ENCODE measurements around the gene GPD1.
A peak's percentile ranks its signal among the peaks of the same experiment; 100 is the strongest.

GPD1 gene

DNA sequence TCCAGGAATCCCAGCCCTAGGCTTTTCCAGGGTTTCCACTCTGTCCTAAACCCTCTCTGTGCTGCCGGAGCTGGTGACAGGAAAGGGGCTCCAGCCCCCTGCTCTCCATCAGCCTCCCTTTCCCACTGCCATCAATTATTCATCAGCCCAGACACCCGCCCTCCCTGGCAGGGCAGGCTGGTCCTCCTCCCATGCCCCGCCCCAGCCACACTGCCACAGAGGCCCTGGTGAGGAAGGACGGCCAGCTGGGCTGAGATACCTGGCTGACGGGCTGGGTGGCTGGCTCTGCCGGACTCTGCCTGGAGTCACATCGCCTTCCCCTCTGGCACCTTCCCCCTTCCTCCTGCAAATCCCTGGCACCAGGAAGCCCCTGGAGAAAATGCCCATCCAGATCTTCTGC lies 30.6 kb upstream of the GPD1 start:
- no peak overlapping the region for H3K4me3 ChIP-seq (ENCODE audit: low read depth, low read length)

DNA sequence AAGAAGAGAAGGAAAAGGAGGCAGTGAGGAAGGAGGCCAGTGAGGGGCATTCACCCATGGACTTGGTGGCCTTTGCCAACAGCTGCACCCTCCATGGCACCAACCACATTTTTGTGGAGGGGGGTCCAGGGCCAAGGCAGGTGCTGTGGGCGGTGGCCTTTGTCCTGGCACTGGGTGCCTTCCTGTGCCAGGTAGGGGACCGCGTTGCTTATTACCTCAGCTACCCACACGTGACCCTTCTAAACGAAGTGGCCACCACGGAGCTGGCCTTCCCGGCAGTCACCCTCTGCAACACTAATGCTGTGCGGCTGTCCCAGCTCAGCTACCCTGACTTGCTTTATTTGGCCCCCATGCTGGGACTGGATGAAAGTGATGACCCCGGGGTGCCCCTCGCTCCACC lies 30.1 kb upstream of the GPD1 start:
- H3K4me3 ChIP-seq (ENCODE audit: low read depth, low read length), result no peak overlapping the region

DNA sequence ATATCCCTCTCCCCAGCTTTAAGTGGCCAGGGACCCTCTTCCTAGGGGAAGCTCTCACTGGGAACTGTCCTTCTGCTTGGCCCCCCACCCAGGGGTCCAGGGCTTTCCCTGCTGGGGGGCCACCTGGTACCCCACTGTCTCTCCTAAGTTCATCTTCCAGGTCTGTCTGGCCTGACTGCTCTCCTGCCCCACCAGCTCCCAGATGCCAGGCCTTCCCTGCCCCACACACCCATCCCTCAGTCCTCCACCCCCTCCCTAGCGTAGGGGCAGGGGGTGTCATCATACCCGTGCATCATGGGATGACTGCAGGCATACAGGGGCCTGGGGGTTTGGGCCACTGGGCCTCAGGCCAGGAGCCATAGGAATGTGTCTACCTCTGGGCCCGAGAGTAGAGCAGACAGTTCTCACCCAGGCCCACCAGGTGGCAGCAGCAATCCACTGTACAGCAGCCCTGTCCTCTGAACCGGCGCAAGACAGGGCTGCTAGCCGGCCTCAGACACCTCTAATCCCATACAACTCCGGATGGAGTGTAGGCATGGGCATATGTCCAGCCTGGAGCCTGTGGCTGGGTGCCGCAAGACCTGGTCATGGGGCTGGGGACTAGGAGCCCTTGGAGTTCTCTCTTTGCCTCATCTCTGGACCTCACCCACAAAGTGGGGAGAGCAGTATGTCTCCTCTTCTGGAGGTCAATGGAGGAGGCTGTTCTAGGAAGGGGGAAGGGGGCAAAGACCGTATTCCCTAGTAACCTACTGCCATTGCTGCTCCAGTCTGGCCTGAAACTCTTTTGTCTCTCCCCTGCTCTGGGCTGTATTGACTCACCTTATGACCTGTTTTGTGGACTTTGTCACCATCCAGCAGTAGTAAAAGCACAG lies 28.6 kb upstream of the GPD1 start:
- H3K4me3 ChIP-seq (ENCODE audit: low read depth, low read length), result no peak overlapping the region

DNA sequence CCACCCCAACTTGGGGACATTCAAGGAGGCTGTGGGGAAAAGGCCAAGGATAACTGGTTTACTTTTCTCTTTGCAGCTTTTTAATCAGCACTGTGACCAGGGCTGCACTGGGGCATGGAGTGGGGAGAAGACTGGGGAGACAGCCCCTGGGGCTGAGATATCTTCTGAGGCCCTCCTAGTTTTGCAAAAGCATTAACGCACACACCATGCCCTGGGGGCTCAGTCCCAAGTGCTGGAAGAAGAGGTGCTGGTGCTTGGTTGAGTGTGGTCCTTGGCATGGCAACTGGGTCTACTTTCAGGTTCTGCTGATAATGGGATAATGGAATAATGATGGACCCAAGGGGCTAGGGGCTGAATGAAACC lies 28.0 kb upstream of the GPD1 start:
- H3K4me3 ChIP-seq (ENCODE audit: low read depth, low read length), result no peak overlapping the region

DNA sequence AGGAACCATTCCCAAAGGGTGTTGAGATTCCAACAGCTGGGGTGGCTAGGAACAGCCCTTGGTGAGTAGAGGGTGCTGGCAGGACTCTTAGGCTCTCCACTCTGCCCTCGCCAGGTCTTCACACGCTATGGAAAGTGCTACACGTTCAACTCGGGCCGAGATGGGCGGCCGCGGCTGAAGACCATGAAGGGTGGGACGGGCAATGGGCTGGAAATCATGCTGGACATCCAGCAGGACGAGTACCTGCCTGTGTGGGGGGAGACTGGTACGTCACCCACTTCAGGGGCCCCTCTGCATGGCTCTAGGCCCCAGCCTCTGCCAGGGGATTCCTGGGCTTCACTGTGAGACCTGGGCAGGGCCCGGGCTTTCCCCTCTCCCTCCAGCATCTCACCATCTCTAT lies 26.7 kb upstream of the GPD1 start:
- no peak overlapping the region for H3K4me3 ChIP-seq (ENCODE audit: low read depth, low read length)

DNA sequence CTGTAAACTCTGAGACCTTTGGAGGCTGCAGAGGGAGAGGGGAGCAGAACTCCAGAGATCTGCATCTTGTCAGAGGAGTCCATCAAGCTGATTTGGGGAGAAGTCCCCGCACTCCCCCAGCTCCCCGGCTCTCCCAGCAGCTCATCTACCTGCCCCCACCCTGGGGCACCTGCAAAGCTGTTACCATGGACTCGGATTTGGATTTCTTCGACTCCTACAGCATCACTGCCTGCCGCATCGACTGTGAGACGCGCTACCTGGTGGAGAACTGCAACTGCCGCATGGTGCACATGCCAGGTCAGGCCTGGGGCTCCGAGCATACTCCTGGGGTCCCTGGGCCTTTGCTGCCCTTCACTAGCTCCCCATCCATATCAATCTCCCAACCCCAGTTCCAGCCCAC lies 25.5 kb upstream of the GPD1 start:
- H3K4me3 ChIP-seq (ENCODE audit: low read depth, low read length), result no peak overlapping the region

DNA sequence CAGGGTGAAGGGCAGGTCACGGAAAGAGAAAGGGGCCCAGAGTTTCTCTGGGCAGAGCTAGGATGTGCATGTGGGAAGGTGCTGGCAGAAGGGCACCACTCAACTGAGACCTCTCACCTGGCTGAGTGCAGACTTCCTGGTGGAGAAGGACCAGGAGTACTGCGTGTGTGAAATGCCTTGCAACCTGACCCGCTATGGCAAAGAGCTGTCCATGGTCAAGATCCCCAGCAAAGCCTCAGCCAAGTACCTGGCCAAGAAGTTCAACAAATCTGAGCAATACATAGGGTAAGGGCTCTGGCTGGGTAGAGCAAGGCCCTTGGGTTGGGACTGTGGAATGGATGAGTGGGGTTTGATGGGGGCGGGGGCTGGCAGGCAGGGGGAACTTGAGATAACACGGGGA lies 24.0 kb upstream of the GPD1 start:
- no peak overlapping the region for H3K4me3 ChIP-seq (ENCODE audit: low read depth, low read length)

DNA sequence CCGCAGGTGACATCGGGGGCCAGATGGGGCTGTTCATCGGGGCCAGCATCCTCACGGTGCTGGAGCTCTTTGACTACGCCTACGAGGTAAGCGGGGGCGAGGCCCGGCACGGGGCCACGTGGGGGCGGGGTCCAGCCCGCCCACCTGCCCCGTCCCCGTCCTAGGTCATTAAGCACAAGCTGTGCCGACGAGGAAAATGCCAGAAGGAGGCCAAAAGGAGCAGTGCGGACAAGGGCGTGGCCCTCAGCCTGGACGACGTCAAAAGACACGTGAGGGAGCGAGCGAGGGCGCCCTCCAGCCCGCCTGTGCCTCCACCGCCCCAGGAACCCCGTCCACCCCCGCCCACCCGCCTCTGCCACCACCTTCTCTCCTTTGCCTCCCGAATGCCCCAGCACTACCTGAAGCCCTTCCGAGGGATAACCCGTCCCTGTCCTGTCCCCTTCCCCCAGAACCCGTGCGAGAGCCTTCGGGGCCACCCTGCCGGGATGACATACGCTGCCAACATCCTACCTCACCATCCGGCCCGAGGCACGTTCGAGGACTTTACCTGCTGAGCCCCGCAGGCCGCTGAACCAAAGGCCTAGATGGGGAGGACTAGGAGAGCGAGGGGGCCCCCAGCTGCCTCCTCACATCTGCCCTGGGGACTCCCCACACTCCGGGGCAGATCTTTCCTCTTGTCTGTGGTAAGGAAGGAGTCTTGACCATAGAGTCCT lies 22.6 kb upstream of the GPD1 start:
- no peak overlapping the region for H3K4me3 ChIP-seq (ENCODE audit: low read depth, low read length)

DNA sequence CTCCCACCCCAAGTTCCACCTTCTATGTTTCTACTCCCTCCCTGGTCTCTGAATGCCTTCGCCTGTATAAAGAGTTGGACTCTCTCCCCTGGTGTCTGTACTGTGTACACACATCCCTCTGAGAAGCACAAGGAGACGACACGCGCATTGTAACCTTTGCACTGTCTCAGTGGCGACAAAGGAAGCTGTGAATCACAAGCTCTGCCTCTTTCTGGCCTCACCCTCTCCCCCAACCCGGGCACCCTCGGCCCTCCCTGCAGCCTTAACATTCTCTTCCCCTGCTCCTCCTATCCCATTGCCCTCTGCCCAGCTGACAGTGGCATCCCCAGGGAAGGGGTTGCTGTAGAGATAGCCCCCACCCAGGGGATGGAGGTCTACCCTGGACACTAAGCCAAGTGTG lies 21.2 kb upstream of the GPD1 start:
- no peak overlapping the region for H3K4me3 ChIP-seq (ENCODE audit: low read depth, low read length)

DNA sequence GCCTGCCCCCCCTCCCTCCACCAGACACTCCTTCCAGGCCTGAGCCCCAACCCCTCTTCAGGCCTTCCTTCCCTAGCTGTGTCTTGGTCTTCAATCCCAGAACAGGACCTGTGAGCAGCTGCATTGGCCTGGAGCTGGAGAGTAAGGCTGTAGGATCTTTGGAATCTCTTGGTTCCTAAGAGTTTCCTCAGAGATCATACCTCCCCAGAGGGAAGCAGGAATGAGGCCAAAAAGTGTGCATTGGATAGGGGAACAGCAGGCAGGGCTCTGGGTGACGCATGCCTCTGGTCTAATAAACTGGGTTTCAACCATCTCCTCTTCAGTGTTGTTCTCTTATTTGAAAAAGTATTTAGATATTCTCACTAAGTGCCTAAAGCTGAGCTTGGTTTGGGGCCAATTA lies 20.5 kb upstream of the GPD1 start:
- H3K4me3 ChIP-seq (ENCODE audit: low read depth, low read length), result no peak overlapping the region

DNA sequence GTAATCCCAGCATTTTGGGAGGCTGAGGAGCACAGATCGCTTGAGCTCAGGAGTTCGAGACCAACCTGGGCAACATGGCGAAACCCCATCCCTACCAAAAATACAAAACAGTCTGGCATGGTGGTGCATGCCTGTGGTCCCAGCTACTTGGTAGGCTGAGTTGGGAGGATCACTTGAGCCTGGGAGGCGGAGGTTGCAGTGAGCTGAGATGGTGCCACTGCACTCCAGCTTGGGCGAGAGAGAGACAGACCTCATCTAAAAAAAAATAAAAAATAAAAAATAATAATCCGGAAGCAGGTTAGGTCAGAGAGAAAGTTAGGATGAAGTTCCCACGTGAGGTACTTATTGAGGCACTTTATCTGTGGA lies 19.4 kb upstream of the GPD1 start:
- peak overlapping the region; percentile 81 for H3K4me3 ChIP-seq (ENCODE audit: low read depth, low read length)

DNA sequence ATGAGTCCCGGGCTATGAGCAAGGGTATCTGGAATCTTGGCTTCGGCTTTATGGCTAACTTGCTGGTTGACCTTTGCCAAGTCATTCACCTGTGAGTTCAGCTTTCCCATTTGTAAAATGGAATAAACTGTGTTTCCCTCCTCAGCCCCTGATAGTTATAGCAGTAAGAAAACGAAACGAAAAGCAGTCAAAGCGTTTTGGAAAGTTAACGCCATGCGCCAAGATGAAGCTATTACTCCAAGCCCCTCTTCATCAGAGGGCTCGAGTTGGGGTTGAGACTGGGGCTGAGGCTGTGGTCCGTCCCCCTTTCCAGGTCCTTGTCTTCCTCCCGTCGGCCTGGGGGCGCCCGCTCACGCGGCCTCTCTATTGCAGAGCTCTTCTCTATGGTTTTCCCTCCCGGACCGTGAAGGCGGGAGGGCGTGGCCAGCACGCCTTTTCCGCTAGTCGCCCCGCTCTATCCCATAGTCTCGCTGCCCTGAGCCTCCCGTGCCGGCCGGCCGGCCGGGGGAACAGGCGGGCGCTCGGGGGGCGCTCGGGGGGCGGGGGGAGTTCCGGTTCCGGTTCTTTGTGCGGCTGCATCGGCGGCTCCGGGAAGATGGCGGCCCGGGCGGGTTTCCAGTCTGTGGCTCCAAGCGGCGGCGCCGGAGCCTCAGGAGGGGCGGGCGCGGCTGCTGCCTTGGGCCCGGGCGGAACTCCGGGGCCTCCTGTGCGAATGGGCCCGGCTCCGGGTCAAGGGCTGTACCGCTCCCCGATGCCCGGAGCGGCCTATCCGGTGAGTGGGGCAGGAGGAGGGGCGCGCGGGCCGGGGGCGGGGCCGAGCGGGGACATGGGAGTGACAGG lies 18.8 kb upstream of the GPD1 start, which contains the start of gene SMARCD1:
Gene SMARCD1, plus strand, starts transcription at position 568 of the 840 bp plus-strand sequence. Its CDS starts 28 bp downstream, at position 596.
- H3K4me3 ChIP-seq (ENCODE audit: low read depth, low read length), result peak within 1 kb of the TSS; percentile 81

DNA sequence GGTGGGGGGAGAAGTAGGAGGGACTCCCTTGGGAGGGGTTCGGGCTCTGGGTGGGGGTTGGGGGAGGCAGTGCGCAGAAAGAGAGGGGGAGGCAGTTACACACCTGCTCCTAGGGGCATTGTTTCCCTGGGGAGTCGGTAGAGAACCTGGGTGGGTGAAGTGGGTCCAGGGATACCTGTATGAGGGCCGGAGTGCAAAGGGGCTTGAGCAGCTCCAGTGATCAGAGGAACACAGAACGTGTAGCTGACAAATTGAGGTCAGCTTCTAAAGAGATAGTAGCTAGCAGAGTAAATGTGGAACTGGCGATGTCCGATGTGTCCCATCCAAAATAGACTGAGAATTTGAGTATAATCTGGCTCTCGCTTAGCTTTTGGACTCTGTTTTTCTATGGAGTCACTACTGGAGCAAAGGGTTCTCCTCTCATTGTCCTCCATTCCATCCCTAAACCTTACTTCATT lies 18.2 kb upstream of the GPD1 start:
- H3K4me3 ChIP-seq (ENCODE audit: low read depth, low read length), result peak overlapping the region; percentile 69

DNA sequence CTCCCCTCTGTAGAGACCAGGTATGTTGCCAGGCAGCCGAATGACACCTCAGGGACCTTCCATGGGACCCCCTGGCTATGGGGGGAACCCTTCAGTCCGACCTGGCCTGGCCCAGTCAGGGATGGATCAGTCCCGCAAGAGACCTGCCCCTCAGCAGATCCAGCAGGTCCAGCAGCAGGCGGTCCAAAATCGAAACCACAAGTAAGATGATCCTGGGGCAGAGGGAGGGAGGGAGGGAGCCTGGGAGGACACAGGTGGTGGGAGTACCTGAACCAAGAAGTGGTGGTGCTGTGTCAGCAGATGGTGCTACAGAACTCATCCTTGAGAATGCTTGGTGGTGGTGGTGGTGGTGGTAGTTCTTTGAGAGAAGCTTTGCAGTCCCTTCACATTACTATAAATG lies 17.7 kb upstream of the GPD1 start:
- H3K4me3 ChIP-seq (ENCODE audit: low read depth, low read length), result peak overlapping the region; percentile 69

DNA sequence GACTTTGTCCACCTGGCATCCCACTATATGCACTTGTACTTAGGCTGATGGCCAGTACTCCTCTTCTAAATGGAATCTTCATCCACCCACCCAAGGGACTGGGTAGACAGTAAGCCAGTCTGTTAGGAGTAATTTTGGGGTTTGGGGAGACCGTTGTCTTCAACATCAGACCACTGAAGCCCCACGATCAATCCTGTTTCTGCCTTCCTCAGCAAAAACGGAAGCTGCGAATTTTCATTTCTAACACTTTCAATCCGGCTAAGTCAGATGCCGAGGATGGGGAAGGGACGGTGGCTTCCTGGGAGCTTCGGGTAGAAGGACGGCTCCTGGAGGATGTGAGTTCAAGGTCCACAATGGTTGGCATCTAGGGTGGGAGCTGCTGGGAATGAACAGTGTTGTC lies 16.7 kb upstream of the GPD1 start:
- no peak overlapping the region for H3K4me3 ChIP-seq (ENCODE audit: low read depth, low read length)

DNA sequence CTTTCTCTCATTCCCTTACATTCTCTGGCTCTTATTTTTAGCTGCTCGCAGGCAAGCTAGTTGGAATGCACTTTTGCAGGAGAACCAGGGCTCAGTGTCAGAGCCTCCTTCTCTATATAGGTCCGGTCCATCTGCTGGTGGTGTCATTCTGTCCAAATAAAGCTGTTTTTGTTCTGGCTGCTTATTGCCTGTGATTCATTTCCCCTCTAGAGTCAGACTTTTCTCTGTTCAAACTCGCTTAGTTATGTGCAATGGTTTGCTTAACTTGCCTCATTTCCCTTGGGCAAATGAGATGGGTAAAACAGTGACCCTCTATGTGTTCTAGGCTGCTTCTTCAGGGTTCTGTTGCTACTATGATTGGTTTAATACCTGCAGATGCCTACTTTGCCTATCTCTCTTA lies 15.8 kb upstream of the GPD1 start:
- no peak overlapping the region for H3K4me3 ChIP-seq (ENCODE audit: low read depth, low read length)

DNA sequence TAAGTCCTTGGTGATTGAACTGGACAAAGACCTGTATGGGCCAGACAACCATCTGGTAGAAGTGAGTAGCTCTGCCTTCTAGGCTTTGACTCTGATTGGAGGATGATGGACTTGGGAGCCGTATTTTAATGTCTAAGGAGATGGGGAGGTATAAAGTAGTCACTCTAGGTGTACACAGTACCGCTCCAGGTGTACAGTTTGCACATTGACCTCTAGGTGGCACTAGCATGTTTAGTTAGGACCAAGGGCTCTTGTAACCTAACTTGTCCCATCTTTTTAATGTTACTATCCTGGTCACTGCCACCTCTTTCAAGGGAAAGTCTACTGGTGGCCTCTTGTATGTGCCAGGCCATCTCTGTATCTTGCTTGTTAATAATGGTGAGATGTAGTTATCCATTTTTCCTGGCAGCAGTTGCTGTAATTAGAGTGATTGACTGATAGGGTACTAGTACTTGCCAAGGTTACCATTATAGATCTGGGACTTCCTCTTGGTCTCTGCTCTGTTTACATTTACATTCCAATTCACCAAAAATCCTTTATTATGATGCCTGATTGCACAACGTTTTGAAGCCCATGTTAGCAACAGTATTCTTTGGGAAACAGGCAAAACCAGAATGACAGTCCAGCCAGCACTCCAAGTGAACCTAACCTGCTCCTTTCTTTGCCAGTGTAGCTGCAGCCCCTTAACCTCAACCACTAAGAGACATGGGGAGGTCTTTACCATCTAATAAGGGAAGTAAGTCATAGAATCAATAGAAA lies 15.1 kb upstream of the GPD1 start:
- no peak overlapping the region for H3K4me3 ChIP-seq (ENCODE audit: low read depth, low read length)

DNA sequence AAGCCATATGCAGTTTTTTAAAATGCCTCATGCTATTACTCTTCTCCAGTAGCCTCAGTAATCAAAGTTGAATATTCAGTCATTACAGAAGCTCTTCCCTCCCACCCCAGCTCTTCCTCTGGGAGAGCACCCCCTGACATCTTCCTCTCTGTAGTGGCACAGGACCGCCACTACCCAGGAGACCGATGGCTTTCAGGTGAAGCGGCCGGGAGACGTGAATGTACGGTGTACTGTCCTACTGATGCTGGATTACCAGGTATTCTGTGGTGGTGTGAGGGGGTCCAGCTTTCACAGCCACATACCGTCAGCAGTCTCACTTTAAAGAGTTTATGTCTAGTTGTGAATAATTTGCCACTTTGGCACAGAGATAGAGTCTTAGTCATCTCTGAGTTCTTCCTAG lies 14.1 kb upstream of the GPD1 start:
- no peak overlapping the region for H3K4me3 ChIP-seq (ENCODE audit: low read depth, low read length)

DNA sequence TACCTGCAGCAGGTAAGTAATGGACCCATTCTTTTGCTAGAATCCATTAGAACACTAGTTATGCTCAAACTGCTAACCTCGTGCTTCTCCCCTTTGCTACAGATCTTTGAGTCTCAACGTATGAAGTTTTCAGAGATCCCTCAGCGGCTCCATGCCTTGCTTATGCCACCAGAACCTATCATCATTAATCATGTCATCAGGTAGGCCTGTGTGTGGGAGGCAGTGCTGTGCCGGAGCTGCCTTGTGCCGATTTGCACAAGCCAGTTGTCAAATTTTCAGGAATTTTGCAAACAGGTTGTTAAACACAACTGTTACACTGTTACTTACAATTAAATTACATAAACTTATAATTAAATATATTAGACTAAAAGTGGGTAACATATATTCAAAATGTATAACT lies 13.4 kb upstream of the GPD1 start:
- no peak overlapping the region for H3K4me3 ChIP-seq (ENCODE audit: low read depth, low read length)

DNA sequence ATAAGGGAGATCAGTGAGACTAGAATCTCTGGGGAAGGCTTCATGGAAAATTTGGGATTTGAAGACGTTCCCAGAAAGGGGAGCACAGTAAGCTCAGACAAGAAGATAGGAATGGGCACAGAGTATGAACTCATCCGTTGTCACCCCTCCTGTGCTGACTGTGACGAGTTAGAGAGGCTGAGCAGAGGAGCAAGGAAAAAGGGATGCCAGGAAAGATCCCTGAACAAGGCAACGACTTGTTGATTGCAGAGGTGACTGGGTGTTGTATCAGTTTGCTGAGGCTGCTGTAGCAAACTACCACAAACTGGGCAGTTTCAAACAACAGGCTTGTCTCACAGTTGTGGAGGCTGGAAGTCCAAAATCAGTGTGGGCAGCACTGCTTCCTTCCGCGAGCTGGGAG lies 5.9 kb upstream of the GPD1 start:
- no peak overlapping the region for H3K4me3 ChIP-seq (ENCODE audit: low read depth, low read length)

Measured in iPS-11a (cell line).